Rectal smooth muscle tissue (tissue), 1 donor: ENCODE results near the gene CALY.

Source experiments
- H3K27ac ChIP-seq: one replicate; pipeline ENCODE4 v1.7.0; 2013; ENCODE audit warnings: low read depth, low read length, inconsistent platforms
- H3K27me3 ChIP-seq: one replicate; pipeline ENCODE4 v1.7.0; 2013; ENCODE audit warnings: low read length; ENCODE audit not compliant: control insufficient read depth, insufficient read depth
- H3K36me3 ChIP-seq: one replicate; pipeline ENCODE4 v1.7.0; 2013; ENCODE audit warnings: low read length; ENCODE audit not compliant: control insufficient read depth, insufficient read depth
- H3K4me1 ChIP-seq: one replicate; pipeline ENCODE4 v1.7.0; 2013; ENCODE audit warnings: low read length; ENCODE audit not compliant: control insufficient read depth, insufficient read depth
- H3K4me3 ChIP-seq: one replicate; pipeline ENCODE4 v1.7.0; 2013; ENCODE audit warnings: low read length
- H3K9ac ChIP-seq: one replicate; pipeline ENCODE4 v1.7.0; 2013; ENCODE audit warnings: low read length

Gene CALY

GRCh38 chr10:133342942-133343341, 6.2 kb upstream of the CALY start:
- Histone ChIP-seq H3K4me3 (no peak overlapping the region), H3K4me1 (no peaks in the 10 kb centered on the region), H3K9ac (no peak overlapping the region), H3K27me3 (peaks cover 21% of the 10 kb centered on the region), H3K36me3 (no peaks in the 10 kb centered on the region), H3K27ac (no peak overlapping the region)

DNA sequence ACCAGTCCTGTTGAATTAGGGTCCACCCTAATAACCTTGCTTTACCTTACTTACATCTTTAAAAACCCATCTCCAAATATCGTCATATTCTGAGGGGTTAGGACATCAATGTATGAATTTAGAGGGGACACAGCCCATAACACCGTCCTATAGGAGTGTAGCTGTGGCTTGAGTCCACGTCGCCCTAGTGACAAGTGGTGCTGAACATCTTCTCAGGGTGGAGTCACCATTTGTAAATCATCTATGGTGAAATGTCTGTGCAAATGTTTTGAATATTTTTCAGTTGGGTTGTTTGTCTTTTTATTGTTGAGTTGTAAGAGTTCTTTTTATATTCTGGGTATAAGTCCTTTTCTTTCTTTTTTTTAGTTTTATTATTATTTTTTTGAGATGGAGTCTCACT, 5.3 kb upstream of the CALY start:
- H3K27me3 ChIP-seq, result peaks cover 31% of the 10 kb centered on the region

DNA sequence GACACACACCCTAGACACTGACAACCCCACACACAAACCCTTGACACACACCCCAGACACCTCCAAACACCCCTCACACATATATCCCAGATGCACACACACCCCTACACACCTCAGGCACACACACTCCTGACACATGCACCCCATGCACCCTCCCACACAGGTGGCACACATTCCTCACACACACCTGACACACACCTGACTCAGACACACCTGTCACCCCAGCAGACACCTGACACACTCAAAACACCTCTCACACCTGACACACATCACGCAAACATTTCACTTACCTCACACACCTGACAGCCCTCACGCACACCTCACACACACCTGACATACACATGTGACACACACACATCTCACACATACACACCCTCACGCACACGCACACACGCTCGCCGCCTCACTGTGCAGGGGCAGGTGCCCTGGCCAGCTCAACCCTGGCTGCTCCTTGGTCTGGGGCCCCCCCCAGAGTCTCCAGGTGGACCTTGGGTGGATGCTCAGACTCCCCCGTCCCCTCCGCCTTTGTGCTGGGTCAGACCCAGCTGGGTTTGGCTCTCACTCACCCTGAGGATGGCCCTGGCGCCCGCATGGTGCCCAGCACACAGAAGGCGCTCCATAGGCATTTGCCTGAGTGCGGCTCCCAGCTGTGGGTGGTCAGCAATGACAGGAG, 3.1 kb upstream of the CALY start:
- peaks cover 3% of the 10 kb centered on the region for H3K4me1 ChIP-seq
- peaks cover 43% of the 10 kb centered on the region for H3K27me3 ChIP-seq
- no peaks in the 10 kb centered on the region for H3K36me3 ChIP-seq
- no peak overlapping the region for H3K9ac ChIP-seq
- no peak overlapping the region for H3K4me3 ChIP-seq
- no peak overlapping the region for H3K27ac ChIP-seq

More for the DNA sequence above, 5.3 kb upstream of the CALY start:
- no peak overlapping the region for H3K27ac ChIP-seq
- no peak overlapping the region for H3K9ac ChIP-seq
- no peaks in the 10 kb centered on the region for H3K4me1 ChIP-seq
- H3K36me3 ChIP-seq, result no peaks in the 10 kb centered on the region
- no peak overlapping the region for H3K4me3 ChIP-seq

GRCh38 chr10:133338080-133339071, 1.7 kb upstream of the CALY start:
- Histone ChIP-seq H3K27me3 (peaks cover 43% of the 10 kb centered on the region), H3K4me3 (no peak overlapping the region), H3K27ac (no peak overlapping the region), H3K4me1 (peaks cover 5% of the 10 kb centered on the region), H3K36me3 (no peaks in the 10 kb centered on the region), H3K9ac (no peak overlapping the region)

DNA sequence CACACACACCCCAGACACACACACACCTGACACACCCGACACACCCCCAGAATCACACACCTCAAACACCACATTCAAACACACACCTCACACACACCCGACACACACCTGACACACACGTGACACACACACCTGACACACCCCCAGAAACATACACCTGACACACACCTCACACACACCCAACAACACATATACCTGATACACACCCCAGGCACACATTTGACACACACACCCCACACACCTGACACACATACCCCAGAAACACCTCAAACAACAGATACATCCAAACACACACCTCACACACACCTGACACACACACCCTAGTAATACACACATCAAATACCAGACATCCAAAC, 652 bp upstream of the CALY start:
- H3K4me3 ChIP-seq, result no peak overlapping the region
- no peak overlapping the region for H3K9ac ChIP-seq
- peaks cover 43% of the 10 kb centered on the region for H3K27me3 ChIP-seq
- no peak overlapping the region for H3K27ac ChIP-seq
- peaks cover 5% of the 10 kb centered on the region for H3K4me1 ChIP-seq
- H3K36me3 ChIP-seq, result no peaks in the 10 kb centered on the region

DNA sequence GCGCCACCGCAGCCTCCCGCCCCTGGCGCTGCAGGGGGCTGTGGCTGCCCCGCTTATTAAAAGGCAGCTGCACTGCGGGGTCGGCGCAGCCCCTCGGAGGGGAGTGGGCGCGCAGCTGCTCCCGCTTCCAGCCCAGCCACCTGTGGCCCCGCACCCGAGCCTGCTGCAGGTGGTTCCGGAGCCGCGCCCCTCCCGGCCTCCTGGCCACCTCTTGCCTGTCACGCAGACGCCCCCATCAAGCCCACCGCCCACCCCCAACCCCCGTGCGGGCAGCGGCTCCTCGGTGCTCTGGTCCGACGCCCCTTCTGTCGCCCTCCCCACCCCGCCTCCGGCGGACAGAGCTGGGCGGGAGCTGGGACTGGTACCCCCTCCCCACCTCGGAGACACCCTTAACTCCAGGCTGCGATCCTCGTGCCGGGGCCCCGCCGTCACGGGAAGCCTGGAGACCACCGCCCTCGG, 549 bp downstream of the CALY start:
- Histone ChIP-seq H3K36me3 (no peaks in the 10 kb centered on the region), H3K27ac (no peak overlapping the region), H3K4me1 (peaks cover 5% of the 10 kb centered on the region), H3K9ac (no peak overlapping the region), H3K4me3 (peak overlapping the region; percentile 32), H3K27me3 (peaks cover 52% of the 10 kb centered on the region)

GRCh38 chr10:133335246-133336117, 1.2 kb downstream of the CALY start:
- no peak overlapping the region for H3K9ac ChIP-seq
- H3K4me1 ChIP-seq, result peaks cover 5% of the 10 kb centered on the region
- H3K4me3 ChIP-seq, result peak overlapping the region; percentile 58
- H3K27me3 ChIP-seq, result peaks cover 52% of the 10 kb centered on the region
- no peaks in the 10 kb centered on the region for H3K36me3 ChIP-seq
- no peak overlapping the region for H3K27ac ChIP-seq

DNA sequence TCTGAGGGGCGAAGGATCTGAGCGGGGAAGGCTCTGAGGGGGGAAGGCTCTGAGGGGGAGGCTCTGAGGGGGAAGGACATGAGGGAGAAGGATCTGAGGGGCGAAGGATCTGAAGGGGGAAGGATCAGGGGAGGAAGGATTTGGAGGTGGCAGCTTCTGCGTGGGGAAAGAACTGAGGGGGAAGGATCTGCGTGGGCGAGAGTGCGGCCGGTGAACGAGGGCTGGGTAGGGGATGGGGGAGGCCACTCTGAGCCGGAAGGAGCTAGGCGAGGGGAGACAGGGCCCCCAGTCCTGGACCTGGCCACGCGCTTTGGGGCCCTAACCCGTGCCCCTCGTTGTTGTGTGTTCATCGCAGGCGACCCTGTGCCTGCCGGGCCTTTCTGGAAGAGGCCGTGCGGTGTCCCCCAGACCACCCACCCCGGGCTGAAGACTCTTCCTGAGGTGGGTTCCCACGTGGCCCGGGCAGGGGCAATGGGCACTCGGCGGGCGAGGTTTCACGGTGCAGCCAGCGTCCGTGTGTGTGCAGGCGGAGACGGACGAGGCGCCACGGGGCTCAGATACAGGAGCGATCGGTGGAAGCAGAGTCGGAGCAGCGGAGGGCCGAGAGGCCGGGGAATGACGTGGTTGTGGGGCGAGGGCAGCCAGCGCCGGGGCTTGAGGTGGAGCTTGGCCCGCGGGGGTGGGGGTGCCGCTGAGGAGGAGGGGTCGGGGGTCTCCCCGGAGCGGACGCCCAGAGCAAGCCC, 2.0 kb downstream of the CALY start:
- Histone ChIP-seq H3K4me1 (peaks cover 5% of the 10 kb centered on the region), H3K4me3 (peak overlapping the region; percentile 58), H3K27ac (no peak overlapping the region), H3K9ac (no peak overlapping the region), H3K27me3 (peaks cover 49% of the 10 kb centered on the region), H3K36me3 (no peaks in the 10 kb centered on the region)

DNA sequence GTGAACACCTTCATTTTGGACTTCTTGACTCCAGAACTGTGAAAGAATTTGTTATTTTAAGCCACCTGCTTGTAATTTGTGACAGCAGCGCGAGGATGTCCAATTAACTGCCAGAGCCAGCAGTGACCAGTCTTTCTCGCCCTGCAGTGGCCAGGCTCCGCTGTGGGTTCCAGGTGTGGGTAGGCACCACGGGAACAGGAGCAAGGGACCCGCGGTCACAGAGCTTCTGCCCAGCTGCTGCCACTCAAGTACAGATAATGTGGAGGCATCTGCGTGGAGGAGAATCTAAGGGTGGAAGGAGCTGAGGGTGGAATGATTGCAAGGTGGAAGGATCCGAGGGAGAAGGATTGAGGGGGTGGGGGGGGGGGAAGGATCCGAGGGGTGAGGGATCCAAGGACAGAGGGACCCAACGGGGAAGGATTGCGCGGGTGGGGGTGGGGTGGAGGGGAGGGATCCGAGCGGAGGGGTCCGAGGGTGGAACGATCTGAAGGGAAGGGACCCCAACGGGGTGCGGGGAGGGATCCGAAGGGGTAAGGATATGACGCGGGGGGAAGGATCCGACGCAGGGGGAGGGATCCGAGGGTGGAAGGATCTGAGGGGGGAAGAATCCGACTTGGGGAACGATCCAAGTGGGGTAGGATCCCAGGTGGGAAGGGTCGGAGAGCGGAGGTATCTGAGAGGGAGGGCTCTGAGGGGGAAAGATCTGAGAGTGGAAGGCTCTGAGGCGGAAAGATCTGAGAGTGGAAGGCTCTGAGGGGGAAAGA, 3.6 kb downstream of the CALY start:
- no peak overlapping the region for H3K9ac ChIP-seq
- H3K27ac ChIP-seq, result no peak overlapping the region
- no peaks in the 10 kb centered on the region for H3K36me3 ChIP-seq
- H3K4me1 ChIP-seq, result peaks cover 5% of the 10 kb centered on the region
- peaks cover 51% of the 10 kb centered on the region for H3K27me3 ChIP-seq
- no peak overlapping the region for H3K4me3 ChIP-seq

DNA sequence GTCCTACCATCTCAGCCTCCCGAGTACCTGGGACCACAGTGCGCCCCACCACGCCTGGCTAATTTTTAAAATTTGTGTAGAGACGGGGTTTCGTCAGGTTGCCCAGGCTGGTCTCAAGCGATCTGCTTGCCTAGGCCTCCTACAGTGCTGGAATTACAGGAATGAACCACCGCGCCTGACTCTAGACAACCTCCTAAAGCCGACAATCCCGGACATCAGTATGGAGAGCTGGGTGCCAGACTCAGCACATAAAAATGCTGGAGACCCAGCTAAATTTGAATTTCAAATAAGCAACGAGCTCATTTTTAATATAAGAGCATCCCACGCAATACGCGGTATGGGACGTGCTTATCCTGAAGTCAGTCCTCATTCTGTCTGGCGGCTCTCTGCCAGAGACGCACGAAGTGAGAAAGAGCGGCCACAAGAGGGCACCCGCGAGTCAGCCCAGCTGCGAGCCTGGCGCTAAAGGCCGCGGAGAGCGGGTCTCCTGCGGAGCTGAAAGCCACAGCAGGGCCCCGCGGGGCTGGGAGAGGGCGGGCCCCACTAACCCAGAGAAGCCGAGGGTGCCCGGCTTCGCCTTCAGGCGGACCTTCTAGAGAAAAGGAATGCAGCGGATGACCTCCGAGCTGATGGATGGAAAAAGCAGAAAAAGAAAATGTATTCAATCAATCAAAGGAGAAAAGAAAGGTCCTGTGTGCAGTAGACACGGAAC, 7.0 kb downstream of the CALY start:
- Histone ChIP-seq H3K27me3 (peaks cover 50% of the 10 kb centered on the region), H3K36me3 (no peaks in the 10 kb centered on the region), H3K4me1 (peaks cover 3% of the 10 kb centered on the region), H3K4me3 (peak overlapping the region; percentile 9), H3K27ac (no peak overlapping the region), H3K9ac (no peak overlapping the region)
